GM20000 (cell line): ENCODE data around the gene MYBPC3.

Experiments
- DNase-seq: peaks from one replicate; pipeline ENCODE4 v3.0.0; 2012; ENCODE audit warnings: low spot score
- CTCF ChIP-seq: IDR thresholded peaks from 2 replicates; pipeline ENCODE4 v1.5.1; 2012; ENCODE audit warnings: mild to moderate bottlenecking, control low read depth; ENCODE audit errors: extremely low read depth, missing control alignments

MYBPC3 gene

GRCh38 chr11:47306484-47306844, 46.0 kb downstream of the MYBPC3 start:
- no peak for TF ChIP-seq CTCF
- no peak for DNase-seq

GRCh38 chr11:47305734-47306483, 46.6 kb downstream of the MYBPC3 start:
- TF ChIP-seq CTCF, result no peak
- no peak for DNase-seq

DNA sequence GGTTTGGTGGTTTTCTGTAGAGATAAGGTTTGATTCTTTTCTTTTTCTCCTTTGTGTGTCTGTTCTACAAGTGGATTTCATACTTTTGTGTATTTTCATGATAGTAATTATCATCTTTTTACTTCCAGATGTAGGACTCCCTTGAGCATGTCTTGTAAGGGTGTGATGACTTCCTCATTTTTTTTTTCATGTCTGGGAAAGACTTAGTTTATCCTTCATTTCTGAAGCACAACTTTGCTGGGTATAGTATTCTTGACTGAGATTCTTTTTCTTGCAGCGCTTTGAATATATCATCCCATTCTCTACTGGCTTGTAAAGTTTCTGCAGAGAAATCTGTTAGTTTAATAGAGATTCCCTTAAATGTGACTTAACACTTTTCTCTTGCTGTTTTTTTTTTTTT, 49.6 kb downstream of the MYBPC3 start:
- no peak for DNase-seq
- no peak for TF ChIP-seq CTCF

GRCh38 chr11:47299078-47299477, 53.4 kb downstream of the MYBPC3 start:
- DNase-seq, result no peak
- TF ChIP-seq CTCF, result no peak

- TF ChIP-seq CTCF, result no peak
- no peak for DNase-seq
Measured at GRCh38 chr11:47296045-47296444, 56.5 kb downstream of the MYBPC3 start.

GRCh38 chr11:47295385-47295784, 57.1 kb downstream of the MYBPC3 start:
- TF ChIP-seq CTCF, result no peak
- no peak for DNase-seq

GRCh38 chr11:47289856-47290255, 62.6 kb downstream of the MYBPC3 start:
- no peak for DNase-seq
- TF ChIP-seq CTCF, result no peak
